Testis (tissue), 3 donors: ENCODE measurements around the gene RASAL2. TPM values are rescaled to one million over a fixed set of nuclear protein-coding genes. Genes with fewer than 3 reads are reported as not detected.

Experiments used
- DNase-seq: peaks from one replicate; pipeline ENCODE4 v3.0.0-alpha.2; 2019
- H3K27ac ChIP-seq, 2 donors: fragments of 200-600 bp; sonication (generic); one replicate each; pipeline ENCODE4 v1.5.1; 2019
- H3K27me3 ChIP-seq: fragments of 200-600 bp; sonication (generic); one replicate; pipeline ENCODE4 v1.5.1; 2019
- H3K36me3 ChIP-seq: fragments of 200-600 bp; sonication (generic); one replicate; pipeline ENCODE4 v1.5.1; 2017; ENCODE audit warnings: low read depth; ENCODE audit errors: missing control alignments
- H3K4me1 ChIP-seq: fragments of 200-600 bp; sonication (generic); one replicate; pipeline ENCODE4 v1.5.1; 2019
- H3K4me3 ChIP-seq, 2 donors: fragments of 200-600 bp; sonication (generic); one replicate each; pipeline ENCODE4 v1.5.1; 2017 to 2019
- H3K9me3 ChIP-seq: fragments of 200-600 bp; sonication (generic); one replicate; pipeline ENCODE4 v1.5.1; 2017
- POLR2A ChIP-seq: fragments of 450-650 bp; IDR thresholded peaks from one replicate; pipeline ENCODE4 v1.6.1; 2017; ENCODE audit warnings: antibody characterized with exemption, mild to moderate bottlenecking, moderate library complexity
- WGBS, 2 donors: methylation state at CpG; one replicate each; pipeline ENCODE4 v1.1.5; 2018; 5-methylcytosine and 5-hydroxymethylcytosine counted together
- intact Hi-C: fragments of 100-400 bp; cut with DNase I; formaldehyde crosslinking; loops from one replicate; pipeline ENCODE4 v1.15.1; 2023; ENCODE audit warnings: low total_unique reads
- polyA plus RNA-seq: library from polyadenylated mRNA; stranded (reverse); fragments of 350-450 nt; fragmentation: Illumina TruSeq; extraction: RNeasy Lipid Tissue Mini Kit (QIAGEN cat#74804); gene quantifications from one replicate; pipeline ENCODE4 v1.2.3, GENCODE V29; 2014; ENCODE audit warnings: low read depth, low replicate concordance; ENCODE audit not compliant: insufficient read depth
- total RNA-seq, 2 donors: library from RNA; depleted of rRNA; stranded (reverse); fragments of >200 nt; gene quantifications; one replicate each; pipeline ENCODE4 v1.2.3, GENCODE V29; 2016
- TF ChIP-seq, protein P1 (sequence below), 3 experiments: fragments of 450-650 bp in 2 of 3; fragments of 200-600 bp in 1 of 3; sonication (generic) in 1 of 3; IDR thresholded peaks; one replicate each; pipeline ENCODE4 v1.5.1; 2016 to 2019; ENCODE audit warnings: antibody characterized with exemption in 3 of 3, mild to moderate bottlenecking in 2 of 3, moderate library complexity in 1 of 3

RASAL2 gene
- total and polyA plus RNA-seq, 3 donors from 2014 or later, result 25.9 to 41.7 (median 39.6) TPM

GRCh38 chr1:178452013-178452412, 358.1 kb downstream of the RASAL2 start:
- H3K27me3 ChIP-seq, result no peaks in the 10 kb centered on the region
- WGBS, 2 donors, result 98 to 99% methylated on average over 3 of the region's 3 CpGs
- no peak overlapping the region for H3K4me3 ChIP-seq
- no peaks in the 10 kb centered on the region for H3K4me1 ChIP-seq
- DNase-seq, result no peak
- intact Hi-C loops, result no loop called here
- TF ChIP-seq, protein P1, sequence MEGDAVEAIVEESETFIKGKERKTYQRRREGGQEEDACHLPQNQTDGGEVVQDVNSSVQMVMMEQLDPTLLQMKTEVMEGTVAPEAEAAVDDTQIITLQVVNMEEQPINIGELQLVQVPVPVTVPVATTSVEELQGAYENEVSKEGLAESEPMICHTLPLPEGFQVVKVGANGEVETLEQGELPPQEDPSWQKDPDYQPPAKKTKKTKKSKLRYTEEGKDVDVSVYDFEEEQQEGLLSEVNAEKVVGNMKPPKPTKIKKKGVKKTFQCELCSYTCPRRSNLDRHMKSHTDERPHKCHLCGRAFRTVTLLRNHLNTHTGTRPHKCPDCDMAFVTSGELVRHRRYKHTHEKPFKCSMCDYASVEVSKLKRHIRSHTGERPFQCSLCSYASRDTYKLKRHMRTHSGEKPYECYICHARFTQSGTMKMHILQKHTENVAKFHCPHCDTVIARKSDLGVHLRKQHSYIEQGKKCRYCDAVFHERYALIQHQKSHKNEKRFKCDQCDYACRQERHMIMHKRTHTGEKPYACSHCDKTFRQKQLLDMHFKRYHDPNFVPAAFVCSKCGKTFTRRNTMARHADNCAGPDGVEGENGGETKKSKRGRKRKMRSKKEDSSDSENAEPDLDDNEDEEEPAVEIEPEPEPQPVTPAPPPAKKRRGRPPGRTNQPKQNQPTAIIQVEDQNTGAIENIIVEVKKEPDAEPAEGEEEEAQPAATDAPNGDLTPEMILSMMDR (IDR thresholded peaks at IDR 0.05), result no peak
- no peak for TF ChIP-seq POLR2A
- no peaks in the 10 kb centered on the region for H3K9me3 ChIP-seq
- no peak overlapping the region for H3K27ac ChIP-seq
- no peaks in the 10 kb centered on the region for H3K36me3 ChIP-seq

GRCh38 chr1:178456472-178456871, 362.6 kb downstream of the RASAL2 start:
- no peak for TF ChIP-seq POLR2A
- TF ChIP-seq, protein P1 (IDR thresholded peaks at IDR 0.05), result no peak
- H3K27ac ChIP-seq, result no peak overlapping the region
- intact Hi-C loops, result no loop called here
- H3K9me3 ChIP-seq, result no peaks in the 10 kb centered on the region
- DNase-seq, result no peak
- no peak overlapping the region for H3K4me3 ChIP-seq
- H3K27me3 ChIP-seq, result no peaks in the 10 kb centered on the region
- WGBS, 2 donors, result 92 to 96% methylated on average over 13 of the region's 13 CpGs
- no peaks in the 10 kb centered on the region for H3K4me1 ChIP-seq
- no peaks in the 10 kb centered on the region for H3K36me3 ChIP-seq

DNA sequence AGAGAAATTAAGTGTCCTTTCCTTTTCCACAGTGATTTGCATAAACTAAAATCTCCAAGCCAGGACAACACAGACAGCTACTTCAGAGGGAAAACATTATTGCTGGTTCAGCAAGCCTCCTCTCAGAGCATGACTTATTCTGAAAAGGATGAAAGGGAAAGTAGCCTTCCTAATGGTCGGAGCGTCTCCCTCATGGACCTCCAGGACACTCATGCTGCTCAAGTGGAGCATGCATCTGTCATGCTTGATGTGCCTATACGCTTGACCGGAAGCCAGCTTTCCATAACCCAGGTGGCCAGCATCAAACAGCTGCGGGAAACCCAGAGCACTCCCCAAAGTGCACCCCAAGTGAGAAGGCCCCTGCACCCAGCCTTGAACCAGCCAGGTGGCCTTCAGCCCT, 363.7 kb downstream of the RASAL2 start:
- H3K27me3 ChIP-seq, result no peaks in the 10 kb centered on the region
- DNase-seq, result no peak
- H3K36me3 ChIP-seq, result no peaks in the 10 kb centered on the region
- H3K4me3 ChIP-seq, result no peak overlapping the region
- H3K27ac ChIP-seq, result no peak overlapping the region
- H3K9me3 ChIP-seq, result no peaks in the 10 kb centered on the region
- no peaks in the 10 kb centered on the region for H3K4me1 ChIP-seq
- intact Hi-C loops, result no loop called here
- TF ChIP-seq, protein P1 (IDR thresholded peaks at IDR 0.05), result no peak
- TF ChIP-seq POLR2A, result no peak
- 93 to 94% methylated on average over 5 of the region's 5 CpGs for WGBS, 2 donors

DNA sequence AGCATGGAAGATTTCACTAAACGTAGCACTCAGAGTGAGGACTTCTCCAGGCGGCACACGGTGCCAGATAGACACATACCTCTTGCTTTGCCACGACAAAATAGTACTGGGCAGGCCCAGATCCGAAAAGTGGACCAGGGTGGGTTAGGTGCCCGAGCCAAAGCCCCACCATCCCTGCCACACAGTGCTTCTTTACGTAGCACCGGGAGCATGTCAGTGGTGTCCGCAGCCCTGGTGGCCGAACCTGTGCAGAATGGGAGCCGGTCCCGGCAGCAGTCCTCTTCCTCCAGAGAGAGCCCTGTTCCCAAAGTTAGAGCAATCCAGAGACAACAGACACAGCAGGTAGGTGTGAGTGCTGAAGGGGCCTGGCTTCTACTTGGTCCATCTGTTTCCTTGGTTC, 364.3 kb downstream of the RASAL2 start:
- H3K27me3 ChIP-seq, result no peaks in the 10 kb centered on the region
- H3K36me3 ChIP-seq, result no peaks in the 10 kb centered on the region
- no peak for DNase-seq
- intact Hi-C loops, result no loop called here
- no peaks in the 10 kb centered on the region for H3K4me1 ChIP-seq
- H3K27ac ChIP-seq, result no peak overlapping the region
- WGBS, 2 donors, result 96% methylated on average over 9 to 12 of the region's 12 CpGs
- H3K9me3 ChIP-seq, result no peaks in the 10 kb centered on the region
- no peak overlapping the region for H3K4me3 ChIP-seq
- TF ChIP-seq, protein P1 (IDR thresholded peaks at IDR 0.05), result no peak
- no peak for TF ChIP-seq POLR2A

DNA sequence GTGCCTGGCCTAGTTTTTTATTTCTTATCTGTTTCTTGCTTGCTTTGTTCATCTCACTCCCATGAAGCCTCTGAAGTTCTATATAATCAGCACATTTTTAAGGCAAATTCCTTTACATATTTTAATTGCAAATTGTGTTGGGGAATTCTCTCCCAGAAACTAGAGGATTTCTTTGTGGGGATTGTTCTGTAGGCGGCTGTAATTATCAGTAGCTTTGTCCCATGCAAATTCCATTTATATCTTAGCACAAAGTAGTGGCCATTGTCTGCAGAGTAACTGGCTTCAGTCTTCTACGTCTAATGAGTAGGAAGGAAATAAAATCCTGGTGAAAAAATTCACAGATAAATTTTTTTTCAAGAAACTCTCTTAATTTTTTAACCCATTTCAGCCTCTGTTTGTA, 367.2 kb downstream of the RASAL2 start:
- no peaks in the 10 kb centered on the region for H3K4me1 ChIP-seq
- TF ChIP-seq, protein P1 (IDR thresholded peaks at IDR 0.05), result no peak
- no peak for TF ChIP-seq POLR2A
- no peak for DNase-seq
- WGBS, 2 donors, result 56 to 73% methylated on average over 2 of the region's 2 CpGs
- no peak overlapping the region for H3K27ac ChIP-seq
- no peak overlapping the region for H3K4me3 ChIP-seq
- intact Hi-C loops, result no loop called here
- no peaks in the 10 kb centered on the region for H3K27me3 ChIP-seq
- no peaks in the 10 kb centered on the region for H3K36me3 ChIP-seq
- H3K9me3 ChIP-seq, result no peaks in the 10 kb centered on the region
